Measurements from ENCODE around the gene F10.

Gene F10

GRCh38 chr13:113083402-113084061 lies 39.1 kb upstream of the F10 start:
- ATAC-seq: no peak
- no peak for TF ChIP-seq PPARA (CRISPR knock-in tag; IDR thresholded peaks at IDR 0.05; ENCODE audit: borderline replicate concordance)
- no peak for TF ChIP-seq POU6F1 (CRISPR knock-in tag; IDR thresholded peaks at IDR 0.05; ENCODE audit: borderline replicate concordance, low read depth)
- no peak for TF ChIP-seq RARB (CRISPR knock-in tag; IDR thresholded peaks at IDR 0.05)
- TF ChIP-seq ZFP3 (CRISPR knock-in tag; IDR thresholded peaks at IDR 0.05): no peak
- TF ChIP-seq ARNTL (CRISPR knock-in tag; IDR thresholded peaks at IDR 0.05; ENCODE audit: borderline replicate concordance, low read depth): no peak
- no peak for TF ChIP-seq PATZ1 (CRISPR knock-in tag; IDR thresholded peaks at IDR 0.05; ENCODE audit: borderline replicate concordance)
- TF ChIP-seq OSR1 (CRISPR knock-in tag; IDR thresholded peaks at IDR 0.05): no peak
- TF ChIP-seq TOX (CRISPR knock-in tag; IDR thresholded peaks at IDR 0.05; ENCODE audit: borderline replicate concordance): no peak
- no peak for TF ChIP-seq ZFP30 (CRISPR knock-in tag; IDR thresholded peaks at IDR 0.05)
- TF ChIP-seq CSDC2 (CRISPR knock-in tag; IDR thresholded peaks at IDR 0.05): no peak
- TF ChIP-seq, protein P1, sequence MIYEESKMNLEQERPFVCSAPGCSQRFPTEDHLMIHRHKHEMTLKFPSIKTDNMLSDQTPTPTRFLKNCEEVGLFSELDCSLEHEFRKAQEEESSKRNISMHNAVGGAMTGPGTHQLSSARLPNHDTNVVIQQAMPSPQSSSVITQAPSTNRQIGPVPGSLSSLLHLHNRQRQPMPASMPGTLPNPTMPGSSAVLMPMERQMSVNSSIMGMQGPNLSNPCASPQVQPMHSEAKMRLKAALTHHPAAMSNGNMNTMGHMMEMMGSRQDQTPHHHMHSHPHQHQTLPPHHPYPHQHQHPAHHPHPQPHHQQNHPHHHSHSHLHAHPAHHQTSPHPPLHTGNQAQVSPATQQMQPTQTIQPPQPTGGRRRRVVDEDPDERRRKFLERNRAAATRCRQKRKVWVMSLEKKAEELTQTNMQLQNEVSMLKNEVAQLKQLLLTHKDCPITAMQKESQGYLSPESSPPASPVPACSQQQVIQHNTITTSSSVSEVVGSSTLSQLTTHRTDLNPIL (CRISPR knock-in tag; IDR thresholded peaks at IDR 0.05; ENCODE audit: low read depth): no peak

- TF ChIP-seq ZNF565 (CRISPR knock-in tag; conservative IDR thresholded peaks at IDR 0.05; ENCODE audit: low read depth): no peak
- no peak for ATAC-seq
These were observed 38.3 kb upstream of the F10 start for GRCh38 chr13:113084094-113084942.

DNA sequence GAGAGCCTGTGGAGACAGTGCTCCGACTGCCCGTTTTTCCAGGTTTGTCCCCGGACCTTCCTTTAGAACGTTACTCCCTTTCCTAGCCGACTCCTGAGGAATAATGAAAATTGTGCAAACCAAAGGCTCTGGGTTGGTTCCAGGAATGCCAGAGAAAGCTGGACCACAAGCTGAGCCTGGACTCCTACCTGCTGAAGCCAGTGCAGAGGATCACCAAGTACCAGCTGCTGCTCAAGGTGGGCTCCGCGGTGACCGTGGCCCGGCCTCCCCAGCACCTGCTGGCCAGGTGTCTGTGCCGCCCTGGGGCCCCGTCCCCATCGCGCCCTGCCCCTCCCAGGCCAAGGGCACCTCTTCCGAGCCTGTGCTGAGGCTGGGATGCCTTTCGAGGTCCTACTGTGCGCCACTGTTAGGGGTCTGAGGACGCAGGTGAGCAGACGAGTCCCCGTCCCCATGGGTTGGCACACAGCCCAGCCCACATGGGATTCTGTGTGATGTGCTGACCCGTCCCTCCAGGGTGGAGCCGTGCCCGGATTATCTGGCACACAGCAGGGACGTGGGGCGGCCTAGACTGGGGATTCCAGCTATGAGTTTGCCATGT lies 37.6 kb upstream of the F10 start:
- no peak for ATAC-seq
- TF ChIP-seq POU6F1 (CRISPR knock-in tag; IDR thresholded peaks at IDR 0.05; ENCODE audit: borderline replicate concordance, low read depth): no peak
- no peak for TF ChIP-seq ZFP30 (CRISPR knock-in tag; IDR thresholded peaks at IDR 0.05)
- no peak for TF ChIP-seq ZNF70 (CRISPR knock-in tag; IDR thresholded peaks at IDR 0.05)
- no peak for TF ChIP-seq ZC3H10 (CRISPR knock-in tag; IDR thresholded peaks at IDR 0.05)
- no peak for TF ChIP-seq TCF4 (CRISPR knock-in tag; IDR thresholded peaks at IDR 0.05; ENCODE audit: borderline replicate concordance)
- no peak for TF ChIP-seq PPARA (CRISPR knock-in tag; IDR thresholded peaks at IDR 0.05; ENCODE audit: borderline replicate concordance)
- TF ChIP-seq ZFP3 (CRISPR knock-in tag; IDR thresholded peaks at IDR 0.05): no peak
- no peak for TF ChIP-seq BACH2 (CRISPR knock-in tag; IDR thresholded peaks at IDR 0.05; ENCODE audit: borderline replicate concordance)
- TF ChIP-seq, protein P1 (CRISPR knock-in tag; IDR thresholded peaks at IDR 0.05; ENCODE audit: low read depth): no peak
- no peak for TF ChIP-seq ARNTL (CRISPR knock-in tag; IDR thresholded peaks at IDR 0.05; ENCODE audit: borderline replicate concordance, low read depth)
- TF ChIP-seq ESRRG (CRISPR knock-in tag; IDR thresholded peaks at IDR 0.05): no peak
- no peak for TF ChIP-seq ISL1 (CRISPR knock-in tag; IDR thresholded peaks at IDR 0.05)
- TF ChIP-seq, protein P2, sequence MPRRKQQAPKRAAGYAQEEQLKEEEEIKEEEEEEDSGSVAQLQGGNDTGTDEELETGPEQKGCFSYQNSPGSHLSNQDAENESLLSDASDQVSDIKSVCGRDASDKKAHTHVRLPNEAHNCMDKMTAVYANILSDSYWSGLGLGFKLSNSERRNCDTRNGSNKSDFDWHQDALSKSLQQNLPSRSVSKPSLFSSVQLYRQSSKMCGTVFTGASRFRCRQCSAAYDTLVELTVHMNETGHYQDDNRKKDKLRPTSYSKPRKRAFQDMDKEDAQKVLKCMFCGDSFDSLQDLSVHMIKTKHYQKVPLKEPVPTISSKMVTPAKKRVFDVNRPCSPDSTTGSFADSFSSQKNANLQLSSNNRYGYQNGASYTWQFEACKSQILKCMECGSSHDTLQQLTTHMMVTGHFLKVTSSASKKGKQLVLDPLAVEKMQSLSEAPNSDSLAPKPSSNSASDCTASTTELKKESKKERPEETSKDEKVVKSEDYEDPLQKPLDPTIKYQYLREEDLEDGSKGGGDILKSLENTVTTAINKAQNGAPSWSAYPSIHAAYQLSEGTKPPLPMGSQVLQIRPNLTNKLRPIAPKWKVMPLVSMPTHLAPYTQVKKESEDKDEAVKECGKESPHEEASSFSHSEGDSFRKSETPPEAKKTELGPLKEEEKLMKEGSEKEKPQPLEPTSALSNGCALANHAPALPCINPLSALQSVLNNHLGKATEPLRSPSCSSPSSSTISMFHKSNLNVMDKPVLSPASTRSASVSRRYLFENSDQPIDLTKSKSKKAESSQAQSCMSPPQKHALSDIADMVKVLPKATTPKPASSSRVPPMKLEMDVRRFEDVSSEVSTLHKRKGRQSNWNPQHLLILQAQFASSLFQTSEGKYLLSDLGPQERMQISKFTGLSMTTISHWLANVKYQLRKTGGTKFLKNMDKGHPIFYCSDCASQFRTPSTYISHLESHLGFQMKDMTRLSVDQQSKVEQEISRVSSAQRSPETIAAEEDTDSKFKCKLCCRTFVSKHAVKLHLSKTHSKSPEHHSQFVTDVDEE (CRISPR knock-in tag; IDR thresholded peaks at IDR 0.05): no peak
- no peak for TF ChIP-seq ZNF565 (CRISPR knock-in tag; conservative IDR thresholded peaks at IDR 0.05; ENCODE audit: low read depth)
- no peak for TF ChIP-seq GLIS3 (CRISPR knock-in tag; IDR thresholded peaks at IDR 0.05)
- no peak for TF ChIP-seq TOX (CRISPR knock-in tag; IDR thresholded peaks at IDR 0.05; ENCODE audit: borderline replicate concordance)
- TF ChIP-seq CSRNP3 (CRISPR knock-in tag; IDR thresholded peaks at IDR 0.05): no peak

All from SK-N-SH treated with all-trans-retinoic acid at 6 μM for 48 hours (cell line).